ENCODE results near the gene ARL15.
A peak's percentile ranks its signal among the peaks of the same experiment; 100 is the strongest.

The ARL15 gene

DNA sequence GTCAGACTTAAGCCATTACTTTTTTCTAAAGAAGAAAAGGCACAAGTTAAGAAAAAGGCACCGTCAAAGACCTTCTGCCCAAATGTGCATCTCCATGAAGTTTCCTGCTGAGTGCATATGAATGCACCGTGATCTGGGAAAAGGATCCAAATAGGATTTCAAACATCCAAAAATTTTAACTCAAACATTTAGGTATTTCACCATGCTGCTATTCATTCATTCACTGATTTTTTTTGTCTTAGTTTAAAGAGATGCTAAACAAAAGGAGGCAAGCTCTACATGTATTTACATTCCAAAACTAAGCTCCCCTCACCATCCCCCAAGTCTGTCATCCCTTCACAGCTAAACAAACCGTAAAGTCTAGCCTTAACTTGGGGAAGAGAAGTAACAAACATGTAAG is 291.9 kb downstream of the ARL15 start:
- H3K4me3 ChIP-seq (ENCODE audit: control insufficient read depth, low read depth, low read length), result no peak overlapping the region
- DNase-seq (ENCODE audit: low read depth), result no peak
- TF ChIP-seq, protein P1, sequence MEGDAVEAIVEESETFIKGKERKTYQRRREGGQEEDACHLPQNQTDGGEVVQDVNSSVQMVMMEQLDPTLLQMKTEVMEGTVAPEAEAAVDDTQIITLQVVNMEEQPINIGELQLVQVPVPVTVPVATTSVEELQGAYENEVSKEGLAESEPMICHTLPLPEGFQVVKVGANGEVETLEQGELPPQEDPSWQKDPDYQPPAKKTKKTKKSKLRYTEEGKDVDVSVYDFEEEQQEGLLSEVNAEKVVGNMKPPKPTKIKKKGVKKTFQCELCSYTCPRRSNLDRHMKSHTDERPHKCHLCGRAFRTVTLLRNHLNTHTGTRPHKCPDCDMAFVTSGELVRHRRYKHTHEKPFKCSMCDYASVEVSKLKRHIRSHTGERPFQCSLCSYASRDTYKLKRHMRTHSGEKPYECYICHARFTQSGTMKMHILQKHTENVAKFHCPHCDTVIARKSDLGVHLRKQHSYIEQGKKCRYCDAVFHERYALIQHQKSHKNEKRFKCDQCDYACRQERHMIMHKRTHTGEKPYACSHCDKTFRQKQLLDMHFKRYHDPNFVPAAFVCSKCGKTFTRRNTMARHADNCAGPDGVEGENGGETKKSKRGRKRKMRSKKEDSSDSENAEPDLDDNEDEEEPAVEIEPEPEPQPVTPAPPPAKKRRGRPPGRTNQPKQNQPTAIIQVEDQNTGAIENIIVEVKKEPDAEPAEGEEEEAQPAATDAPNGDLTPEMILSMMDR (conservative IDR thresholded peaks at IDR 0.05; ENCODE audit: control insufficient read depth, insufficient read depth, low read depth, low read length), result no peak

DNA sequence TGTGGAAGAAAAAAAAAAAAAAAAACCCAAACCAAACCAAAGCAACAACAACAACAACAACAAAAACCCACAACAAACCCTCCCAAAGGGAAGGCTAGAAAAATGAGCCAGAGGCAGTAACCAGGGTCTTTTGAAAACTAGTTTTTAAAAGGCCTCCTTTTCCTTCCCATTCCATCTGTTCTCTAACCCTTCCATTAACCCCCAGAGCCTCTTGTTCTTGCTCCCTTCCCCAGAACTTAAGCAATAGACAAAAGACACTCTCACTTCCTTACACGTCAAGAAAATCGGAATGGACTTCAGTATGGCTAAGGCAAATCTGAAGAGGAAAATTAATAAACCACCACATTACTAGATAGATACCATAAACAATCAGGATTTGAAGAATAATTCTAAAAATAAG is 292.8 kb downstream of the ARL15 start:
- TF ChIP-seq, protein P1 (conservative IDR thresholded peaks at IDR 0.05; ENCODE audit: control insufficient read depth, insufficient read depth, low read depth, low read length), result no peak
- no peak overlapping the region for H3K4me3 ChIP-seq (ENCODE audit: control insufficient read depth, low read depth, low read length)
- DNase-seq (ENCODE audit: low read depth), result no peak

DNA sequence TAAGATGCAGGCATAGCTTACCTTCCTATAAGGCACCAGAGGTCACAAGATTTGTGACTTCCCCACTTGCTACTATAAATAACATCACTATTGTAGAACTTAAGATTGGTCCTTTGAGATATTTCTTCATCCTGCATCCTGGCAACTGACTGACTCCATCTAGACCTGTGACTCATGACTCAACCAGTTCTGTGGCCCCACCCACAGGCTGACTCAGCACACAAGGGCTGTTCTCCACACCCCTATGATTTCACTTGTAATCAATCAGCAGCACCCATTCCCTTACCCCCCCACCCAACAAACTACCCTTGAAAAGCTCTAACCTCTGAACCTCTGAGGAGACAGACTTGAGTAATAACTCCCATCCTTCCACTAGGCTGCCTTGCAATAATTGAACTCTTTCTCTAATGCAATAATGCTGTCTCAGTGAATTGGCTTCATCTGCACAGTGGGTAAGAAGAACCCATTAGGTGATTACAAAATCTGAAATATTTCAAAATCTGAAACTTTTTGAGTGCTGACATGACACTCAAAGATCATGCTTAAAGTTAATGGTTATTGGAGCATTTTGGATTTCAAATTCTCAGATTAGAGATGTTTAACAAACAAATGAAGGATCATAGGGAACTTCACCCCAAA is 296.7 kb downstream of the ARL15 start:
- no peak overlapping the region for H3K4me3 ChIP-seq (ENCODE audit: control insufficient read depth, low read depth, low read length)
- DNase-seq (ENCODE audit: low read depth), result peak; percentile 97
- TF ChIP-seq, protein P1 (conservative IDR thresholded peaks at IDR 0.05; ENCODE audit: control insufficient read depth, insufficient read depth, low read depth, low read length), result no peak

DNA sequence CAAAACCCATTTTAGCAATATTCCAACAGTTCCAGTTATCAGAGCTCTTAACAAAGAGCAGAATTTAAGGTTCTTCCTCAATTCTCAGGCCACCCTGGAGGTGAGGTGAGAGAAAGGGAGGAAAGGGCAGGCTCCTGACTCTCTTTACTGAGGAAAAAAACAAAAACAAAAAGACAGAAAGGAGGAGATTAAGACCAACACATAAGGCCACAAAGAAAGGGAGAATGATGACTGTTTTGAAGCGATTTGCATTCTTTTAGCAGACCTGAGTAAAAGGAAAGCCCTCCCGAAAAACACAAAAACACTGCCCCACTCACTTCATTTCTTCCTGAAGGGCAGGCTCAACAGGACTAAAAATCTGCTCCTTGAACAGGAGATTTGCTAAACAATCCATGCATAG is 300.5 kb downstream of the ARL15 start:
- no peak overlapping the region for H3K4me3 ChIP-seq (ENCODE audit: control insufficient read depth, low read depth, low read length)
- TF ChIP-seq, protein P1 (conservative IDR thresholded peaks at IDR 0.05; ENCODE audit: control insufficient read depth, insufficient read depth, low read depth, low read length), result no peak
- no peak for DNase-seq (ENCODE audit: low read depth)

DNA sequence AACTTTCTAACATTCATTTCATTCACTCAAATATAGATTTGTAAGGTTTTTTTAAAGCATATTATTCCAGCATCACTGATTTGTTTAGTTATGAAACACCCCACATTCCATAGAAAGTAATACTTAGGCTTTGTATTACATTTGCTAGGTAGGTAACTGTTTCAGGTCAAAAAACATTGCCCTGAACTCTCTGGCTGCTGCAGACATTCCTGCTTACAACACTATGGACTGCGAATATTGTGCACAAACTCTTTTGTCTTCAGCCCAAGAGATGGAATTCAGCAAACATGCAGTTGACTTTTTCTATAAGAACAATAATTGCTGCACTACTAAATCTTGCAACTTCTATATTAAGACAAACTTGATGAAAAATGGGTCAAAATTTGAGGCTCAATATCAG is 301.0 kb downstream of the ARL15 start:
- TF ChIP-seq, protein P1 (conservative IDR thresholded peaks at IDR 0.05; ENCODE audit: control insufficient read depth, insufficient read depth, low read depth, low read length), result no peak
- H3K4me3 ChIP-seq (ENCODE audit: control insufficient read depth, low read depth, low read length), result no peak overlapping the region
- DNase-seq (ENCODE audit: low read depth), result no peak

DNA sequence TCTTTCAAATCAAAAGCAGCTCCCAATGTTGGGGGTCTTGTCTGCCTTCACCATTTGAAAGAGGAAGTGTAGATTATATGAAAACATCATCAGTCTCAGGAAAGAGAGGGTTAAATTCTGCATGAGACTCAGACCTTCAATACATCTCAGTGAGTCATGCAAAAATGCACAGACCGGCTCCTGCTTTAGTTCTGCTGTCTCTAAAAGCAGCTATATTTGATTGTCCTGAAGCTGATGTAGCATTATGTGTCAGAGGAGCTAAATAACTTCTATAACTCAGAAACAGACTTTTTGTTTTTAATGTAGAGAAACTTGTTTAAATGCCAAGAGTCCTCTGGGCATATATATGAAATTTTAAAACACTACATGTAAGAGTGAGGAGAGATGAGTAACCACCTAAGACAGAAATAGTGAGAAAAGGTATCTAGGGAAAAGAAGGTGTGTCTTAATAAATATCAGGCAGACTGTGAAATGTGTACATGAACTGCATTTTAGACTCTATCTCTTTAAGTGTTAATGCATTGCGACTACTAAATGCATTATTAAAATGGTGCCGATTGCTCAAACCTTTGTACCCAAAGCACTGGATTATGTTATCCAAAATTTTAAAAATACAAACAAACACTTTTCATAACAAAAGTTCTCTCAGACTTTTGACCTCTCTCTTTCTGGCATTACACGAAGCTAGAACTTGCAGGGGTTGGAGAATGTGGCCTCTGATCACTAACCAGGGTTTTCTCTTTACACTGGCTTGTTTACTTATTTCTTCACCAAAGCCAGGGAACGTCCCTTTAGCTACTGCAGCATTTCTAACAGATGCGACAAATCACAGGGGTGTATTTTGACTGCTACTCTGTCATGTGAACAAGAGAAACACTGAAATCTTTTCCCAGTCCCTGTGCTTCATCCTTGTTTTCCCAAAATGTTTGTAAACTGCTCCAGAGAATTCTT is 302.3 kb downstream of the ARL15 start:
- no peak overlapping the region for H3K4me3 ChIP-seq (ENCODE audit: control insufficient read depth, low read depth, low read length)
- DNase-seq (ENCODE audit: low read depth), result peak; percentile 44
- TF ChIP-seq, protein P1 (conservative IDR thresholded peaks at IDR 0.05; ENCODE audit: control insufficient read depth, insufficient read depth, low read depth, low read length), result no peak

Data from fibroblast of mammary gland (primary cell).